Measurements from ENCODE around the gene HYAL1. TPM values are rescaled to one million over a fixed set of nuclear protein-coding genes. Genes with fewer than 3 reads are reported as not detected.

Gene HYAL1, protein sequence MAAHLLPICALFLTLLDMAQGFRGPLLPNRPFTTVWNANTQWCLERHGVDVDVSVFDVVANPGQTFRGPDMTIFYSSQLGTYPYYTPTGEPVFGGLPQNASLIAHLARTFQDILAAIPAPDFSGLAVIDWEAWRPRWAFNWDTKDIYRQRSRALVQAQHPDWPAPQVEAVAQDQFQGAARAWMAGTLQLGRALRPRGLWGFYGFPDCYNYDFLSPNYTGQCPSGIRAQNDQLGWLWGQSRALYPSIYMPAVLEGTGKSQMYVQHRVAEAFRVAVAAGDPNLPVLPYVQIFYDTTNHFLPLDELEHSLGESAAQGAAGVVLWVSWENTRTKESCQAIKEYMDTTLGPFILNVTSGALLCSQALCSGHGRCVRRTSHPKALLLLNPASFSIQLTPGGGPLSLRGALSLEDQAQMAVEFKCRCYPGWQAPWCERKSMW
- total RNA-seq: 0.12 and 0.36 TPM in 2 replicates

- Mint-ChIP-seq H3K4me1 (ENCODE audit: low read depth) (peaks cover 12% of the 10 kb centered on the region), H3K9me3 (no peaks in the 10 kb centered on the region), H3K27me3 (ENCODE audit: insufficient read depth) (peaks cover 1% of the 10 kb centered on the region), H3K36me3 (ENCODE audit: low read depth) (no peaks in the 10 kb centered on the region), H3K27ac (no peak within 1 kb of the TSS), H3K4me3 (no peak within 1 kb of the TSS)
- no peak for DNase-seq (ENCODE audit: low spot score)
- intact Hi-C loops (cut with micrococcal nuclease): no loop called here
Measured at GRCh38 chr3:50303013-50303815, at the start of gene HYAL1. Gene HYAL1 (minus strand): TSS chr3:50303574. CDS start chr3:50302956, 618 bp downstream.

- Mint-ChIP-seq H3K4me3 (peak overlapping the region; percentile 30), H3K27ac (no peak overlapping the region), H3K27me3 (ENCODE audit: insufficient read depth) (no peaks in the 10 kb centered on the region), H3K9me3 (no peaks in the 10 kb centered on the region), H3K36me3 (ENCODE audit: low read depth) (peaks cover 33% of the 10 kb centered on the region), H3K4me1 (ENCODE audit: low read depth) (peaks cover 59% of the 10 kb centered on the region)
- intact Hi-C loops (cut with micrococcal nuclease): loop anchor here (10.0 kb wide), 3 partner anchors 1332 to 1702 kb away; partner anchors contain the start of genes DUSP7 and RPL29
- no peak for DNase-seq (ENCODE audit: low spot score)
Measured at GRCh38 chr3:50352781-50353180, 49.4 kb upstream of the HYAL1 start.

GRCh38 chr3:50351323-50351697 is 47.9 kb upstream of the HYAL1 start:
- H3K4me3 Mint-ChIP-seq: peak overlapping the region; percentile 95
- no peak for DNase-seq (ENCODE audit: low spot score)
- no peaks in the 10 kb centered on the region for H3K27me3 Mint-ChIP-seq (ENCODE audit: insufficient read depth)
- H3K9me3 Mint-ChIP-seq: no peaks in the 10 kb centered on the region
- intact Hi-C loops (cut with micrococcal nuclease): loop anchor here (1.0 to 10.0 kb wide), 8 partner anchors 8 to 1703 kb away; partner anchors contain the start of genes CISH, DUSP7, IFRD2 and RPL29
- H3K36me3 Mint-ChIP-seq (ENCODE audit: low read depth): peaks cover 33% of the 10 kb centered on the region
- H3K4me1 Mint-ChIP-seq (ENCODE audit: low read depth): peaks cover 55% of the 10 kb centered on the region
- H3K27ac Mint-ChIP-seq: peak overlapping the region; percentile 95

GRCh38 chr3:50350527-50351322 is 47.4 kb upstream of the HYAL1 start, which contains the start of the genes CYB561D2 and NPRL2:
Gene CYB561D2 (plus strand): TSS chr3:50350862. CDS start chr3:50351434, 572 bp downstream.
Gene NPRL2 (minus strand): TSS chr3:50350775. CDS start chr3:50350652, 123 bp downstream.
- peak; percentile 100 for DNase-seq (ENCODE audit: low spot score)
- Mint-ChIP-seq H3K9me3 (no peaks in the 10 kb centered on the region), H3K4me3 (peak within 1 kb of the TSS; percentile 95), H3K36me3 (ENCODE audit: low read depth) (peaks cover 33% of the 10 kb centered on the region), H3K27ac (peak within 1 kb of the TSS; percentile 95), H3K4me1 (ENCODE audit: low read depth) (peaks cover 55% of the 10 kb centered on the region), H3K27me3 (ENCODE audit: insufficient read depth) (no peaks in the 10 kb centered on the region)
- intact Hi-C loops (cut with micrococcal nuclease): loop anchor here (1.0 to 10.0 kb wide), 10 partner anchors 9 to 1704 kb away; partner anchors contain the start of genes CISH, DUSP7, HYAL3 and IFRD2

GRCh38 chr3:50350213-50350526 is 46.8 kb upstream of the HYAL1 start:
- Mint-ChIP-seq H3K4me3 (peak overlapping the region; percentile 95), H3K27me3 (ENCODE audit: insufficient read depth) (no peaks in the 10 kb centered on the region), H3K27ac (peak overlapping the region; percentile 95), H3K36me3 (ENCODE audit: low read depth) (peaks cover 30% of the 10 kb centered on the region), H3K4me1 (ENCODE audit: low read depth) (peaks cover 56% of the 10 kb centered on the region), H3K9me3 (no peaks in the 10 kb centered on the region)
- no peak for DNase-seq (ENCODE audit: low spot score)
- intact Hi-C loops (cut with micrococcal nuclease): loop anchor here (1.0 to 10.0 kb wide), 7 partner anchors 10 to 1705 kb away; partner anchors contain the start of genes CISH, DUSP7, HYAL3 and NAA80

DNA sequence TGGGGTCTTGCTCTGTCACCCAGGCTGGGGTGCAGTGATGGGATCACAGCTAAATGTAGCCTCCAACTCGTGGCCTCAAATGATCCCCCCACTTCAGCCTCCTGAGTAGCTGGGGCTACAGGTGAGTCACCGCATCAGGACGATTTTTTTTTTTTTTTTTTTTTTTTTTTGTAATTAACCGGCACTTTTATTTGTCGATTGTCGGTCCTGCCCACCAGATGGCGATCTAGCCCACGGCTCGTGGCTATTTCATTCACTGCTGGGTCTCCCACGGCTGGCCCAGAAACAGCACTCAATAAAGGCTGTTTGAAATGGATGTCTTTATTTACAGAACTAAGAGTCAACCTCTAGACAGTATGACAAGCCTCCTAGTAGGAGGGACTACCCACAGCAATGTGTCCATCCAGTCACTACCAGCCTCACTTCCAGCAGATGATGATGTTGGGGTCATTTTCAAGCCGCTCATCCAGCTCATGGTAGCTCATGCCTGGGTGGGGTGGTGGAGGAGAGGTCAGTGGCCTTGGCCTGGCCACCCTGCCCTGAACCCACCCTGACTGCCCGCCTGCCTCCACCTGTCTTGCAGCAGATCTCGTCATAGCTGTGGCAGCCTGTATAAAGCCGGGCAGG is 43.9 kb upstream of the HYAL1 start:
- Mint-ChIP-seq H3K27ac (no peak overlapping the region), H3K4me3 (no peak overlapping the region), H3K36me3 (ENCODE audit: low read depth) (peaks cover 22% of the 10 kb centered on the region), H3K4me1 (ENCODE audit: low read depth) (peaks cover 57% of the 10 kb centered on the region), H3K27me3 (ENCODE audit: insufficient read depth) (no peaks in the 10 kb centered on the region), H3K9me3 (no peaks in the 10 kb centered on the region)
- intact Hi-C loops (cut with micrococcal nuclease): loop anchor here (1.0 kb wide), 4 partner anchors 89 to 220 kb away; partner anchors contain the start of gene C3orf18
- peak; percentile 66 for DNase-seq (ENCODE audit: low spot score)

GRCh38 chr3:50345586-50346234 is 42.3 kb upstream of the HYAL1 start, which contains the start of gene ZMYND10:
Gene ZMYND10 (minus strand): TSS chr3:50345732. CDS start chr3:50345579, 153 bp downstream.
- intact Hi-C loops (cut with micrococcal nuclease): no loop called here
- peak; percentile 78 for DNase-seq (ENCODE audit: low spot score)
- Mint-ChIP-seq H3K4me3 (peak within 1 kb of the TSS; percentile 55), H3K4me1 (ENCODE audit: low read depth) (peaks cover 51% of the 10 kb centered on the region), H3K9me3 (no peaks in the 10 kb centered on the region), H3K27ac (no peak within 1 kb of the TSS), H3K27me3 (ENCODE audit: insufficient read depth) (no peaks in the 10 kb centered on the region), H3K36me3 (ENCODE audit: low read depth) (peaks cover 17% of the 10 kb centered on the region)

- no peak for DNase-seq (ENCODE audit: low spot score)
- H3K9me3 Mint-ChIP-seq: no peaks in the 10 kb centered on the region
- intact Hi-C loops (cut with micrococcal nuclease): no loop called here
- peaks cover 44% of the 10 kb centered on the region for H3K4me1 Mint-ChIP-seq (ENCODE audit: low read depth)
- H3K27ac Mint-ChIP-seq: no peak overlapping the region
- H3K36me3 Mint-ChIP-seq (ENCODE audit: low read depth): peaks cover 11% of the 10 kb centered on the region
- H3K27me3 Mint-ChIP-seq (ENCODE audit: insufficient read depth): no peaks in the 10 kb centered on the region
- H3K4me3 Mint-ChIP-seq: no peak overlapping the region
Measured at GRCh38 chr3:50345008-50345407, 41.6 kb upstream of the HYAL1 start.

DNA sequence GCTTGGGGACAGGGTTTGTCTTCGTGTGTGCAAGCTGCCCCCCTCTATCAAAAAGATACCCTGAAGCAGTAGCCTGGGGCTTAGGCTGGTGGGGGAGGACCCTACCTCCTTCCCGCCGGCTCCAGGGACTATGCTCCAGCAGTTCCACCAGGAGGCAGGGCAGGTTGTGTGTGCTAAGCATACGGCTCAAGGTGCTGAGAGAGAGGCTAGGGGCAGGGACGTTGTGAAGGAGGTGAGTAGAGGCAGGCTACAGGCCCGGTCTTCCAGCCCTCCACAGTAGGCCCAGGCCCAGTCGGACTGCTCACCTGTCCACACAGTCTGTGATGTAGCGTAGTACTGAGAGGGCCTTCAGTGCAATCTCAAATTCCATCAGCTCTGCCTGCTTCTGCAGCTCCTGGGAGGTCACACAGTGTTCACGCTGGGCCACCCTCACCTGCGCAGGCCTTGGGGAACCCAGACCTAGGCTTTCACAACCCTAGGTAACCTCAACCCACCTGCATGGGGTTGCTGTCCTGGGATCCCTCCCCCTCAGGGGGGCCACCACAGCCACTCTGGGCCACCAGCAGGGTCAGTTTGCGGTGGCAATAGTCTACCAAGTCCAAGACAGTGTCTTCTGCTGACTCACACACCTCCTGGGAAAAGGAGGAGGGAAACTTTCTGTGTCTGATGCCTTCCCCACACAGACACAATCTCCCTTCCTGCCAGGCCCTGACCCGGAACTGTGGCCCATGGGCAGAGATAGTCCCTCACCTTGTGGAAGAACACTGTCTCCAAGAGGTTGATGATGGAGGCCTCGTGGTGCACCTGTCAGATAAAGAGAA is 39.6 kb upstream of the HYAL1 start:
- Mint-ChIP-seq H3K27ac (no peak overlapping the region), H3K9me3 (no peaks in the 10 kb centered on the region), H3K36me3 (ENCODE audit: low read depth) (peaks cover 13% of the 10 kb centered on the region), H3K4me3 (no peak overlapping the region), H3K27me3 (ENCODE audit: insufficient read depth) (no peaks in the 10 kb centered on the region), H3K4me1 (ENCODE audit: low read depth) (peaks cover 46% of the 10 kb centered on the region)
- intact Hi-C loops (cut with micrococcal nuclease): no loop called here
- no peak for DNase-seq (ENCODE audit: low spot score)

DNA sequence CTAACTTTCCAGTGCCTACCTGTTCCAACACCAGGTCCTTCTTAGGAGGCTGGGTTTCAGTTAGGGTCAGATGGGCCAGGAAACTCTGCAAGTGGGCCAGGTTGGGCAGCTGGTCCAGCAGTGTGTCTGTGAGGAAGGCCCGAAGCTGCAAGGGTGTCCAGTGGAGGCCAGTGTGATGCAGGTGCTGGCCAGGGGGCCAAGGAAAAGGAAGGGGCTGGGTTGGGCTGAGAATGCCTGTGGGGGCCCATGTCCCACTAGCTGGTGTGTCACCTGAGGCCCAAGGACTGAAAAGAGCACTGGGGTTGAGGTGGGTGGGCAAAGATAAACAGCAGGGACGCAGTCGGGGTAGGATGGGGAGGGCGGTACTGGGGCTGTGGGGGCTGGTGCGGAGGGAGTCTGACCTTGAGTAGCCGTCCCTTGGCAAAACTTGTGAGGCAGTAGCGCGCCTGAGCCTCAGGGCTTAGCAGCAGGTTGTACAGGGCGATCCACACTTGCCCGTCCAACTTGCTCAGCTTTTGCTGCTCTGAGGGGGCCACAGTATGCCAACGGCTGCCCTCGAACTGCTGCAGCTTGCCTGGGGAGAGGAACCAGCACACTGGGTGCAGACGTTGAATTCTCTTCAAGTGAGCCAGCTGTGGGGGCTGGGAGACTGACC is 38.7 kb upstream of the HYAL1 start:
- no peaks in the 10 kb centered on the region for H3K27me3 Mint-ChIP-seq (ENCODE audit: insufficient read depth)
- no peaks in the 10 kb centered on the region for H3K9me3 Mint-ChIP-seq
- intact Hi-C loops (cut with micrococcal nuclease): no loop called here
- peaks cover 12% of the 10 kb centered on the region for H3K36me3 Mint-ChIP-seq (ENCODE audit: low read depth)
- H3K27ac Mint-ChIP-seq: no peak overlapping the region
- peak overlapping the region; percentile 30 for H3K4me3 Mint-ChIP-seq
- H3K4me1 Mint-ChIP-seq (ENCODE audit: low read depth): peaks cover 41% of the 10 kb centered on the region
- DNase-seq (ENCODE audit: low spot score): no peak
